IPS-15b (cell line): ENCODE measurements around the gene ACSS3.
A peak's percentile ranks its signal among the peaks of the same experiment; 100 is the strongest.

ENCODE experiments used
- H3K27me3 ChIP-seq: one replicate; pipeline ENCODE4 v1.6.1; 2013; ENCODE audit warnings: low read length; ENCODE audit not compliant: control insufficient read depth, insufficient read depth
- H3K36me3 ChIP-seq: one replicate; pipeline ENCODE4 v1.6.1; 2013; ENCODE audit warnings: low read length; ENCODE audit not compliant: control insufficient read depth, insufficient read depth
- H3K4me1 ChIP-seq: one replicate; pipeline ENCODE4 v1.6.1; 2013; ENCODE audit warnings: mild to moderate bottlenecking, low read length; ENCODE audit not compliant: control insufficient read depth, insufficient read depth
- H3K4me3 ChIP-seq: one replicate; pipeline ENCODE4 v1.5.1; 2013; ENCODE audit warnings: low read depth, low read length
- H3K9ac ChIP-seq: one replicate; pipeline ENCODE4 v1.6.1; 2013; ENCODE audit warnings: low read depth, mild to moderate bottlenecking, low read length
- H3K9me3 ChIP-seq: one replicate; pipeline ENCODE4 v1.6.1; 2013; ENCODE audit warnings: mild to moderate bottlenecking, low read length; ENCODE audit not compliant: control insufficient read depth, insufficient read depth

Gene ACSS3

DNA sequence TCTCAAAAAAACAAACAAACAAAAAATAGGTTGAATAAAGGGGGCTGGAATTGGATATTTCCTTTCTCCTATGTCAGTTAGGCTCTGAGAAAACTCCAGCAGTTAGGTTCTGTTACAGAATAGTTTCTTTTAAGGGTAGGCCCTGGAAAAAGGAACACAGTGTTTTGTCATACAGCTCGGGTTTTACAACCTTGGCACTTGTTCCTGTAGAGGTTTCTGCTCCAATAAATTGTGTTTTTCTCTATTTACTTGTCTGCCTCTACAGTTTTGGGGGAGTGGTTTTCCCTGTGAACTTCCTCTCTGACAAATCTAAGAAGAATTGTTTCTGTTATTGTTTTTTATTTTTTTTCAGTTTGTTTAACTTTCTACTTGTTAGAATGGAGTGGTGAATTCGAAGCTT, 167.6 kb downstream of the ACSS3 start:
- no peaks in the 10 kb centered on the region for H3K9me3 ChIP-seq
- H3K9ac ChIP-seq: peak overlapping the region; percentile 12
- H3K4me1 ChIP-seq: peaks cover 6% of the 10 kb centered on the region
- H3K36me3 ChIP-seq: no peaks in the 10 kb centered on the region
- H3K27me3 ChIP-seq: no peaks in the 10 kb centered on the region
- no peak overlapping the region for H3K4me3 ChIP-seq

DNA sequence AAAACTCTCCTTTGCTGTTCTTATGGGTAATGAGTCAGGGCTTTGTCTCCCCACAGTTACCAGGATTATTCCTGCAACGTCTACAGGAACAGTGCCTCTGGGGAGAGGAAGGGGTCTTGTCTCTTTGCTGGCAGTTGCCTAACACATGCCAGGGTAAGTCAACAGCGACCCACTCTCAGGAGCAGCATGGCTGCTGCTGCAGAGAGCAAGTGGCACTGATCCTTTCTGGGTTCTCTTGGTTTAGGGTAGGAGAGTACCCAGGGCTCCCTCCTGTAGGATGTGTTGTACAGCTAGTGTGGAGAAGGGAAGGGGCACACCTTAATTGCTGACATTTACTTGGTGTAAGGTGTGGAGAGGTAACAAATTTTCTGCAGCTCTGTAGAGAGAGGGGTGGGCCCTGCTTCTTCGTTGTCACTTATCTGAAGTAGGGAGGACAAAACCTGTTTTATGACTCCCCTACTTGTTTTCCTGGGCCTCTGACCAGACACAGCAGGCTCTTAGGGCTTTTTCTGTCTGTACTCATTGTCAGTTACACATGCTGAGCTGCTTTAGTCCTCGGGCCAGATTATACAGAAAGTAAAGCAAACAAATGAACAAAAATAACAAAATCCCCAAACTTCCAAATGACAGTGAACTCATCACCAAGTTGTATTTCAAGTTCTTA, 168.2 kb downstream of the ACSS3 start:
- no peaks in the 10 kb centered on the region for H3K36me3 ChIP-seq
- peak overlapping the region; percentile 12 for H3K9ac ChIP-seq
- no peaks in the 10 kb centered on the region for H3K9me3 ChIP-seq
- peaks cover 6% of the 10 kb centered on the region for H3K4me1 ChIP-seq
- no peak overlapping the region for H3K4me3 ChIP-seq
- H3K27me3 ChIP-seq: no peaks in the 10 kb centered on the region

- no peak overlapping the region for H3K4me3 ChIP-seq
- peaks cover 6% of the 10 kb centered on the region for H3K4me1 ChIP-seq
- H3K36me3 ChIP-seq: no peaks in the 10 kb centered on the region
- H3K27me3 ChIP-seq: no peaks in the 10 kb centered on the region
- no peaks in the 10 kb centered on the region for H3K9me3 ChIP-seq
- no peak overlapping the region for H3K9ac ChIP-seq
Observed at GRCh38 chr12:81249976-81250375, 172.1 kb downstream of the ACSS3 start.

DNA sequence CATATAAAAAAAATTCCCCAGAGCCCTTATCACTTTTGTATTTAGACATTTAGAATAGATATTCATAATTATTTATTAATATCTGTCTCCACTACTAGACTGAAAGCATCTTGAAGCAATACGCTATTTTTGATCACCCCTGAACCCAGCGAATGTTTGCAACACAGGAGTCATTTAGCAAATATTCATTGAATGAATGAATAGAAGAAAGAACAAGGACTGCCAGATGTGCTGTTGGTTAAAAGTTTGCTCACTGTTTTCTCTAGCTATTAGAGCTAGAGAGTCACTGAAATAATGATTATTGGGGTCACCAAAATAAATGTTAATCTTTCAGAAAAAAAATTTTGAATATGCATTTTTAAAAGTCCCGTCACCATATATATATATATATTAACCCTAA, 174.3 kb downstream of the ACSS3 start:
- Histone ChIP-seq H3K4me3 (no peak overlapping the region), H3K4me1 (peaks cover 2% of the 10 kb centered on the region), H3K9ac (no peak overlapping the region), H3K27me3 (no peaks in the 10 kb centered on the region), H3K9me3 (no peaks in the 10 kb centered on the region), H3K36me3 (no peaks in the 10 kb centered on the region)

DNA sequence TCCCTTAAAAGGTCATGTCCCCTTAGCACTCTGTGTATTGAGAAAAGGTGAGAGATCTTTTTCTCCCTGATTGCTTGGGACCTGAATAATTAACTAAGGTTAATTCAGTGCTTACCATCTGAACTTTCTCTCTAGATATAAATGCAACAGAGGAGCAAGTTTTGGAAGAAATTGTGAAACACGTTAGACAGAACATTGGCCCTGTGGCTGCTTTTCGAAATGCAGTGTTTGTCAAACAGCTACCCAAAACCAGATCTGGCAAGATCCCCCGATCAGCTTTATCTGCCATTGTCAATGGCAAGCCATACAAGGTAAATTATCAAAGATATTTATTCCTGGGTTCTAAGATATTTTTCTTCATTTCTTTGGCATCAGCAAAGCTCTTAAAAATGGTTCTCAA, 175.5 kb downstream of the ACSS3 start:
- Histone ChIP-seq H3K9me3 (no peaks in the 10 kb centered on the region), H3K36me3 (no peaks in the 10 kb centered on the region), H3K27me3 (no peaks in the 10 kb centered on the region), H3K4me1 (peaks cover 2% of the 10 kb centered on the region), H3K9ac (no peak overlapping the region), H3K4me3 (no peak overlapping the region)

GRCh38 chr12:81255456-81255855, 177.6 kb downstream of the ACSS3 start:
- Histone ChIP-seq H3K4me3 (no peak overlapping the region), H3K9me3 (no peaks in the 10 kb centered on the region), H3K27me3 (no peaks in the 10 kb centered on the region), H3K36me3 (no peaks in the 10 kb centered on the region), H3K9ac (no peak overlapping the region), H3K4me1 (peaks cover 2% of the 10 kb centered on the region)

DNA sequence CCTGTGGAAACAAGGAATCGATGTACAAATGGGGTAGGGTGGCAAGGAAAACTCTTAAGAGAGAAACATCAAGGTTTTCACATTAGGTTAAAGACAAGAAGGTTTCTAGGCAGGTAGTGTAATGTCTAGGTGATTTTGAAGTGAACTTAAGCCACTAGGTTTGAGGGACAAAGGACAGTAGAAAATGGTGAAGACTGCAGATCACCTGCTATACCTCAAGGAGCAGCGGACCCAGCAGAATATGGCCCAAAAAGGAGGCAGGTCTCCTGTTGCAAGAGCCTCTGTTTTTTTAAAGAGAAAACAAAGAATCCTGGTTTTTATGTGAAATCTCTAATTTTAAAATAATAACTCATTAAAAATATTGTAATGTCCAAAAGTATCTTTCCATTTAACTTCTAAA, 178.1 kb downstream of the ACSS3 start:
- Histone ChIP-seq H3K36me3 (no peaks in the 10 kb centered on the region), H3K9me3 (no peaks in the 10 kb centered on the region), H3K9ac (no peak overlapping the region), H3K27me3 (no peaks in the 10 kb centered on the region), H3K4me3 (no peak overlapping the region), H3K4me1 (peaks cover 2% of the 10 kb centered on the region)

DNA sequence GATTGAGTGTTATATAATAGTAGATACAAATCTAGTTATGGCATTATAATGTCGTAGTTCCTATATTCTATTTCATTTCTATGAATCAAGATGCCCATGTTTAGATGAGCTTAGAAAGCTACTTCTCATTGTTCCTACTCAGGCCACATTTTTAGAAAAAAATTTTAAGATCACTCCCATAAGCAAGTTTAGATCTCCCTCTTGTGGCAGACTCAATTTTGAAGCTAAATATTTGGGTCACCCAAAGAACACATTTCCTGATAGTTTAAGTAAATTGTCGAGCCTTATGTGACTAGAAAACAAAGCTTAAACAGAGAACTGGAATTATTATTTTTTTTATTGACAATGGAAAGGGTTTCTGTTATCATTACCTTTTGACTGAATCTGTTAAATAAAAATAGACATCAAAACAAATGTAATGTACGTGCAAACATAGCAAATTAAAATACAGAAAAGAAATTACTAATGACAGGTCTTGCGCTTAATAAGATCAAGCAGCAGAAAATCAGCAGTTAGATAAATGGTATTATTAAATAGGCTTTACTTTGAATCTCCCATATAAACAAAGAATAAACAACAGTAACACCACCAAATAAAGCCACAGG, 180.2 kb downstream of the ACSS3 start:
- Histone ChIP-seq H3K9ac (no peak overlapping the region), H3K27me3 (no peaks in the 10 kb centered on the region), H3K4me3 (no peak overlapping the region), H3K36me3 (no peaks in the 10 kb centered on the region), H3K9me3 (no peaks in the 10 kb centered on the region), H3K4me1 (peaks cover 5% of the 10 kb centered on the region)

GRCh38 chr12:81259360-81259759, 181.5 kb downstream of the ACSS3 start:
- H3K36me3 ChIP-seq: no peaks in the 10 kb centered on the region
- no peaks in the 10 kb centered on the region for H3K9me3 ChIP-seq
- no peak overlapping the region for H3K4me3 ChIP-seq
- H3K27me3 ChIP-seq: no peaks in the 10 kb centered on the region
- H3K4me1 ChIP-seq: peaks cover 5% of the 10 kb centered on the region
- no peak overlapping the region for H3K9ac ChIP-seq

DNA sequence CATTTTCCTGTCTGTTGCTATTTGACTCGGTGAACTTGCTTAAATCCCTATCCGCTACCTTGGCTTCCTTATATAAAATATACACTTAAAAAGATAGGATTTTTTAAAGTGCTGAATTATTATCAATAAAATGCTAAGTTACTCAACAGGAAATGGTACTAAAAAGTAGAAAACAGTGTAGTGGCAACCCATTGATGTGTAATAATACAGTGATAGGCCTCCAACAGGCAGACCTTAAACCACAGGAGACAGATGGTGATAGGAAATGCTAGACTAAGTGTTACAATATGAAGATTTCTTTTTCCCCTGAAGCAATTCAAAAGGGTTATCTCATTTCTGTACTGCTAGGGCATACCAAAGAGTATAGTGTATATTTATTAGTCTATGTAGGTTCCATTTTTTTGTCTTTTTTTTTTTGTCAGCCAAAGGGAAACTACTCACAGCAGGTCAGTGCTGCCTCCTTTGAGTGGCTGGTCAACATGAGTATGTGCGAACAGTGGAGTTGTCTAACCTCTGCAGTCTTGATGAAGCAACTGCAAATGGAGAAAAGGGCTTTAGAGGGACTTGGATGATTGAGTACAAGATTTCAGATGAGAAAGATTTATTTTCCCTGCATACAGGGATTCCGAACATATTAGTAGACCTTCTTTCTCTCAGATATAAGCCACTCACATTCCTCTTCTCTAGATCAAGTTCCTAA, 183.8 kb downstream of the ACSS3 start:
- H3K4me3 ChIP-seq: no peak overlapping the region
- no peaks in the 10 kb centered on the region for H3K27me3 ChIP-seq
- peaks cover 3% of the 10 kb centered on the region for H3K4me1 ChIP-seq
- no peak overlapping the region for H3K9ac ChIP-seq
- no peaks in the 10 kb centered on the region for H3K9me3 ChIP-seq
- no peaks in the 10 kb centered on the region for H3K36me3 ChIP-seq

- Histone ChIP-seq H3K36me3 (no peaks in the 10 kb centered on the region), H3K27me3 (no peaks in the 10 kb centered on the region)
Observed at GRCh38 chr12:81263072-81263471, 185.2 kb downstream of the ACSS3 start.

GRCh38 chr12:81270385-81270784, 192.5 kb downstream of the ACSS3 start:
- H3K4me1 ChIP-seq: no peaks in the 10 kb centered on the region
- H3K9me3 ChIP-seq: no peaks in the 10 kb centered on the region
- no peak overlapping the region for H3K9ac ChIP-seq
- H3K27me3 ChIP-seq: no peaks in the 10 kb centered on the region
- no peak overlapping the region for H3K4me3 ChIP-seq
- H3K36me3 ChIP-seq: no peaks in the 10 kb centered on the region

More at GRCh38 chr12:81263072-81263471, 185.2 kb downstream of the ACSS3 start:
- no peak overlapping the region for H3K4me3 ChIP-seq
- H3K9me3 ChIP-seq: no peaks in the 10 kb centered on the region
- H3K9ac ChIP-seq: no peak overlapping the region
- peaks cover 3% of the 10 kb centered on the region for H3K4me1 ChIP-seq
